Measurements from ENCODE around the gene DNAH11.

DNA sequence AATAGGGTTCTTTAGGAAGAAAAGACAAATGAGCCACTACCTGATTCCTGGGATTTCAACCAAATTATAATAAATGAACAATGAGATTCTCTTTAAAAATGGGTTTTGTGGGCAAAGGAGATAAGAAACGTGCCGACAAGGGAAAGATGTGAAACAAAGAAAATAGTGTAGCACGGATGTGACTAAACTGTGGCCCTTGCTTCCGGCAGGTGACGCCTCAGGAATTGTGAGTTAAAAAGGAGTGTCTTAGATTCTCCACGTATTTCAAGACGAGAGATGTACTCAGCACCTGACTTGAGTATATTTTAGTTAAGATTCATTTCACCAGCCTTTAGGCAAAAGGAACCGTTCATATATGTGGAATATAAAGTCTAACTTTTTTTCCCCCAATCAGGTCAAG, 75.9 kb downstream of the DNAH11 start:
- TF ChIP-seq, protein P1, sequence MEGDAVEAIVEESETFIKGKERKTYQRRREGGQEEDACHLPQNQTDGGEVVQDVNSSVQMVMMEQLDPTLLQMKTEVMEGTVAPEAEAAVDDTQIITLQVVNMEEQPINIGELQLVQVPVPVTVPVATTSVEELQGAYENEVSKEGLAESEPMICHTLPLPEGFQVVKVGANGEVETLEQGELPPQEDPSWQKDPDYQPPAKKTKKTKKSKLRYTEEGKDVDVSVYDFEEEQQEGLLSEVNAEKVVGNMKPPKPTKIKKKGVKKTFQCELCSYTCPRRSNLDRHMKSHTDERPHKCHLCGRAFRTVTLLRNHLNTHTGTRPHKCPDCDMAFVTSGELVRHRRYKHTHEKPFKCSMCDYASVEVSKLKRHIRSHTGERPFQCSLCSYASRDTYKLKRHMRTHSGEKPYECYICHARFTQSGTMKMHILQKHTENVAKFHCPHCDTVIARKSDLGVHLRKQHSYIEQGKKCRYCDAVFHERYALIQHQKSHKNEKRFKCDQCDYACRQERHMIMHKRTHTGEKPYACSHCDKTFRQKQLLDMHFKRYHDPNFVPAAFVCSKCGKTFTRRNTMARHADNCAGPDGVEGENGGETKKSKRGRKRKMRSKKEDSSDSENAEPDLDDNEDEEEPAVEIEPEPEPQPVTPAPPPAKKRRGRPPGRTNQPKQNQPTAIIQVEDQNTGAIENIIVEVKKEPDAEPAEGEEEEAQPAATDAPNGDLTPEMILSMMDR (IDR thresholded peaks at IDR 0.05): no peak
- no peak for TF ChIP-seq ZFX (IDR thresholded peaks at IDR 0.05; ENCODE audit: borderline replicate concordance)
